HPDE6-E6E7 (cell line): ENCODE data around the gene LGALS9B.
"Not testable (repeated sequence)": the region's sequence is repeated elsewhere in the genome, so short reads cannot be mapped to it uniquely, and the experiment has no call there.

Experiments
- DNase-seq: peaks from one replicate; pipeline ENCODE4 v3.0.0; 2011; ENCODE audit warnings: missing footprints; ENCODE audit errors: extremely low spot score

LGALS9B gene

GRCh38 chr17:20416381-20416911, 50.9 kb downstream of the LGALS9B start:
- DNase-seq = not testable (repeated sequence)

- DNase-seq = not testable (repeated sequence)
Observed at GRCh38 chr17:20415479-20415878, 51.9 kb downstream of the LGALS9B start.

GRCh38 chr17:20401306-20402022, 65.9 kb downstream of the LGALS9B start:
- not testable (repeated sequence) for DNase-seq

GRCh38 chr17:20400559-20401305, 66.6 kb downstream of the LGALS9B start:
- DNase-seq = not testable (repeated sequence)
